Activated CD8-positive, alpha-beta T cell treated with anti-CD3 and anti-CD28 coated beads for 36 hours (primary cell): ENCODE data around the gene BRAF. TPM values are rescaled to one million over a fixed set of nuclear protein-coding genes. Genes with fewer than 3 reads are reported as not detected.
A peak's percentile ranks its signal among the peaks of the same experiment; 100 is the strongest.

ENCODE experiments used
- ATAC-seq: fragments of 200-7000 bp; cut with Tn5 transposase; one replicate; pipeline ENCODE4 v1.10.0; 2021; ENCODE audit warnings: mild to moderate bottlenecking, moderate library complexity
- CTCF ChIA-PET: fragments of 350-600 bp; sonication (Branson Sonifier 250); formaldehyde crosslinking; loops from one replicate; lab custom pipeline; 2021; ENCODE audit warnings: antibody characterized with exemption; lab: Charles Lee
- POLR2A ChIA-PET: fragments of 350-600 bp; sonication (Branson Sonifier 250); formaldehyde crosslinking; loops from one replicate; lab custom pipeline; 2021; ENCODE audit warnings: antibody characterized with exemption; lab: Charles Lee
- DNase-seq: peaks from one replicate; pipeline ENCODE4 v3.0.0-alpha.2; 2020
- H3K27ac Mint-ChIP-seq: one replicate; pipeline ENCODE4 v1.8.0; 2021; ENCODE audit warnings: mild to moderate bottlenecking, mixed read lengths
- H3K27me3 Mint-ChIP-seq: one replicate; pipeline ENCODE4 v1.8.0; 2021; ENCODE audit warnings: mixed read lengths
- H3K36me3 Mint-ChIP-seq: one replicate; pipeline ENCODE4 v1.8.0; 2021; ENCODE audit warnings: low read depth, mixed read lengths
- H3K4me1 Mint-ChIP-seq: one replicate; pipeline ENCODE4 v1.8.0; 2021; ENCODE audit warnings: low read depth, mixed read lengths
- H3K4me3 Mint-ChIP-seq: one replicate; pipeline ENCODE4 v1.8.0; 2021; ENCODE audit warnings: mild to moderate bottlenecking, moderate library complexity, mixed read lengths
- H3K9me3 Mint-ChIP-seq: one replicate; pipeline ENCODE4 v1.8.0; 2021; ENCODE audit warnings: mixed read lengths
- CTCF ChIP-seq: fragments of 200-600 bp; IDR thresholded peaks from one replicate; pipeline ENCODE4 v1.8.0; 2022; ENCODE audit warnings: antibody characterized with exemption, mild to moderate bottlenecking
- intact Hi-C: fragments of 100-400 bp; cut with micrococcal nuclease; formaldehyde crosslinking; loops from one replicate; pipeline ENCODE4 v1.10.0; 2022
- total RNA-seq, 2 experiments: library from RNA; stranded (reverse); gene quantifications; one replicate each; pipeline ENCODE4 v1.2.3, GENCODE V29; 2021

The BRAF gene
- total RNA-seq, 2 experiments from 2014 or later = 30.0 to 30.6 TPM

DNA sequence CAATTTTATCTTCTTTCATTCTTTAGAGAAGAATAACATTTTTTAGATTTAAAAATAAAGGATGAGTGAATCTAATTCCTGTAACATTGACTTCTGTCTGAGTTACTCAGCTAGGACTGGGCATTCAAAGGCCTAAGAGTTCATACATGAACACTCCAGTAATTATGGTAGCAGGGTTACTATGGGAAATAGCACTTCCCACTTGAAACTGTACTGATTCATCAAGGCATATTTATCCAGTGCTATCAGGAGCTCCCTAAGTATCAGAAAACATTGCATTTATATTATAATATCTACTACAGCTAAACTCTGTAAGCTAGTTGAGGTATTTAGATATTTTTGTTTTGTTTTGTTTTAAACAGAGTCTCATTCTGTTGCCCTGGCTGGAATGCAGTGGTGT, 186.4 kb downstream of the BRAF start:
- H3K9me3 Mint-ChIP-seq = no peaks in the 10 kb centered on the region
- POLR2A ChIA-PET = interaction anchor here (1.0 to 1.3 kb wide), 2 partner anchors 9 to 39 kb away, joined by 3 to 4 read pairs; no protein-coding TSS in a partner anchor
- CTCF ChIA-PET = interaction anchor here (1.2 to 2.6 kb wide), 3 partner anchors 12 to 18 kb away, joined by 3 to 10 read pairs (median 3); no protein-coding TSS in a partner anchor
- no peak overlapping the region for H3K27ac Mint-ChIP-seq
- no peaks in the 10 kb centered on the region for H3K27me3 Mint-ChIP-seq
- ATAC-seq = no peak
- no peak overlapping the region for H3K4me3 Mint-ChIP-seq
- H3K4me1 Mint-ChIP-seq = no peaks in the 10 kb centered on the region
- no peak for DNase-seq
- peaks cover 15% of the 10 kb centered on the region for H3K36me3 Mint-ChIP-seq
- intact Hi-C loops = no loop called here
- TF ChIP-seq CTCF = no peak

DNA sequence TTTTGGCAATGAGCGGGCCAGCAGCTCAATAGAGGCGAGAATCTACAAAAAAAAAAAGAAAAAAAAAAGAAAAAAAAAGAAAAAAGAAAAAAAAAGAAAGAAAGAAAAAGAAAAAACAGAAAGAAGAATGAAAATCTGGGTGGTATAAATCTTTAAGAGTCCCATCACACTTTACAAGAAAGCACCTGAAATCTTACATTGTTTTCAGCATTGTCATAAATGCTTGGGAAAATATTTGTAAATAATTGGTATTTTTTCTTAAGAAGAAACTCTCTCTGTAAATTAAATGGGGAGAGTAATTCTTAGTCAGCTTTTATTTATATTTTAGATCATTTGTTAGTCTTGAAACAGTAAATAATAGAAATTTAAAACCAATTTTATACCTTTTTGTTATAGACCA, 190.0 kb downstream of the BRAF start:
- no peak for DNase-seq
- ATAC-seq = no peak
- Mint-ChIP-seq H3K4me1 (no peaks in the 10 kb centered on the region), H3K27ac (no peak overlapping the region), H3K36me3 (peaks cover 13% of the 10 kb centered on the region), H3K4me3 (no peak overlapping the region), H3K9me3 (no peaks in the 10 kb centered on the region), H3K27me3 (no peaks in the 10 kb centered on the region)
- intact Hi-C loops = no loop called here
- POLR2A ChIA-PET = no interaction called here
- no peak for TF ChIP-seq CTCF
- CTCF ChIA-PET = interaction anchor here (0.6 kb wide), 1 partner anchor 18 kb away, joined by 3 read pairs; no protein-coding TSS in a partner anchor

GRCh38 chr7:140734096-140734495, 190.6 kb downstream of the BRAF start:
- no peaks in the 10 kb centered on the region for H3K27me3 Mint-ChIP-seq
- no peak for TF ChIP-seq CTCF
- POLR2A ChIA-PET = no interaction called here

DNA sequence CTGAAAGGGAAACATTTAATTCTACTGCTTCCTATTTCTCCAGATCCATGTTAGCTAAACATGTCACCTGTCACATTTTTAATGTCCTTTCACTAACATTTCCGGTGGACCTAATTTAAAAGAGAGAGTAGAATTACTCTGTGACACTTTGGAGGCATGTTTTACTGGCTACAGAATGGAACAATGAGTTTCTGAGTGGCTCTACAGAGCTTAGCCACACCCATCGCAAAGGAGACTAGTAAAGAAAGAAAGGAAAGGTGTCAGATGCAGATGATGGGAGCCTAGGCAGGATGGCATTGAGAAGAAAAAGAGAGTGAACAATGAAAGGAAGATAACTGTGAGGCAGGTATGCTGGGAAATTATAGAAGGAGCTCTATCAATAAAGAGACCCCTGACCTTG, 192.3 kb downstream of the BRAF start:
- no peak for TF ChIP-seq CTCF
- ChIA-PET CTCF (no interaction called here), POLR2A (no interaction called here)
- peaks cover 7% of the 10 kb centered on the region for H3K36me3 Mint-ChIP-seq
- no peaks in the 10 kb centered on the region for H3K27me3 Mint-ChIP-seq
- DNase-seq (no peak), ATAC-seq (no peak)
- H3K27ac Mint-ChIP-seq = no peak overlapping the region
- H3K4me3 Mint-ChIP-seq = no peak overlapping the region
- no peaks in the 10 kb centered on the region for H3K9me3 Mint-ChIP-seq
- no peaks in the 10 kb centered on the region for H3K4me1 Mint-ChIP-seq
- intact Hi-C loops = no loop called here

More at GRCh38 chr7:140734096-140734495, 190.6 kb downstream of the BRAF start:
- DNase-seq = no peak
- Mint-ChIP-seq H3K4me1 (no peaks in the 10 kb centered on the region), H3K27ac (no peak overlapping the region), H3K36me3 (peaks cover 9% of the 10 kb centered on the region), H3K9me3 (no peaks in the 10 kb centered on the region), H3K4me3 (no peak overlapping the region)
- ATAC-seq = no peak
- CTCF ChIA-PET = no interaction called here
- intact Hi-C loops = no loop called here

DNA sequence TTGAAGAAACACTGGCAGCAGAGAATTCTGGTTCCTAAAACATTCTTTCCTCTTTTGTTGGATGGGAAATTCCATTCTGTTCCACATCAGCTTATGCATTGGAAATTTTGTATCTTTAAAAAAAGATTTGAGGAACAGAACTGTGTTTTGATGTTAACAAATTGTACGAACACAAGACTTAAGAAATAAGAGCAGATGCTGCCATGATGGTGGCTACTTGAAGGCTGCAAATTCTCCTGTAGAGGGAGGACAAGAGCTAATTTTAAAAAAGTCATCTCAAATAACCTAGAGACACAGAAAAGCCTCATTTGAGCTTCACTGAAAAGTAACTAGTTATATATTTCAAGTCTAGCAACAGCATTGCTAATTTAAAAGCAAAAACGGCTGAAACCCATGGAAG, 198.4 kb downstream of the BRAF start:
- H3K9me3 Mint-ChIP-seq = no peaks in the 10 kb centered on the region
- no peak overlapping the region for H3K27ac Mint-ChIP-seq
- CTCF ChIA-PET = interaction anchor here (0.8 to 2.1 kb wide), 14 partner anchors 10 to 287 kb away, joined by 3 to 10 read pairs (median 4); no protein-coding TSS in a partner anchor
- peaks cover 34% of the 10 kb centered on the region for H3K4me1 Mint-ChIP-seq
- ATAC-seq (no peak), DNase-seq (no peak)
- intact Hi-C loops = no loop called here
- peak; percentile 42 for TF ChIP-seq CTCF
- no peaks in the 10 kb centered on the region for H3K27me3 Mint-ChIP-seq
- no peak overlapping the region for H3K4me3 Mint-ChIP-seq
- H3K36me3 Mint-ChIP-seq = no peaks in the 10 kb centered on the region
- POLR2A ChIA-PET = no interaction called here
